Measurements from ENCODE around the gene ELMOD2.

ELMOD2 gene

DNA sequence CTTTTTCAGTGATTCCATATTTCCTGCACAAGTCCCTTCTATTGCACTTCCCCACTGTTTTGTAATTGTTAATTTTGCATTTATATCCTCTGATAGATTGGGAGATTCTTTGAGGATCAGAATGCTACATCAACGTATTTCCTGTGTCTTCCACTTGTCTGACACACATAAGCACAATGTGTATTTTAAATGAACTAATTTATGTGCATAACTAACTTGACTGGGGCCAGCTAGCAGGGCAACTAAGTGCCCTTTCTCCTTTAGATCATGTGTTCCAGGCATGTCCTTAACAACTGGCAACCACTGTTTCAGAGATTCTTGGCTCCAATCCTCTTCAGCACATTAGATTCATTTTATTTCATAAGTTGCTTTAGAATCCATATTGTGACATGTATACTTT is 60.5 kb downstream of the ELMOD2 start:
- no peak for DNase-seq

DNA sequence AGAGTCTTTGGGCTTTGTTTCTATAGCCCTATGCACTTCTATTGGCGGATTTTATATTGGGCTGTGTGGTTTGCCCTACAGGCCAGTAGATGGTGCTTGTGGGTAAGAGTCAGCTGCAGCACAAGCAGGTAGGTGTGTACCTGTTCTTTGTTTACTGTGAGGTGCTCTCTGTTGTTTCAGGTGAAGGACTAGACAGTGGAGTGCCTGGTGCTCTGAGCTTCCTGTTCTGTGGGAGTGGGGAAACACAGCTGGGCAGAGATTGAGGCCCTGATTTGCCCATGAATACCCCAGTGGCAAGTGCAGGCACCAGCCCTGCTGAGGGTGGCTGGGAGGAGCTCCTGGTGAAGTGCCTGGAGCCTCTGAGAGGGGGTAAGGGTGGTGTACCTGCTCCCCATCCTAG is 71.1 kb downstream of the ELMOD2 start:
- peak in 1 of 2 experiments; percentile 17 for DNase-seq

- DNase-seq, result no peak
Observed at GRCh38 chr4:140600408-140600807, 76.4 kb downstream of the ELMOD2 start.

GRCh38 chr4:140602714-140603113 is 78.7 kb downstream of the ELMOD2 start:
- no peak for DNase-seq

GRCh38 chr4:140603286-140603685 is 79.3 kb downstream of the ELMOD2 start:
- DNase-seq, result no peak
